HL-60 (cell line): ENCODE measurements around the gene TNFAIP2.
"Not testable (repeated sequence)": the region's sequence is repeated elsewhere in the genome, so short reads cannot be mapped to it uniquely, and the experiment has no call there.

Experiments used
- DNase-seq, 2 experiments: peaks; one replicate each; pipeline ENCODE4 v3.0.0-alpha.2; 2010 to 2020; ENCODE audit warnings: low read depth in 1 of 2, low spot score in 1 of 2
- H3K27ac ChIP-seq: fragments of 250-450 bp; sonication (Bioruptor Pico); replicated peaks from 2 replicates; pipeline ENCODE4 v1.5.1; 2020; ENCODE audit warnings: mild to moderate bottlenecking, moderate library complexity
- H3K27me3 ChIP-seq: fragments of 250-450 bp; sonication (Bioruptor Pico); 2 replicates; pipeline ENCODE4 v1.5.1; 2021; ENCODE audit warnings: mild to moderate bottlenecking, moderate library complexity; ENCODE audit not compliant: insufficient read depth, poor library complexity, severe bottlenecking
- H3K4me3 ChIP-seq: replicated peaks from 2 replicates; pipeline ENCODE4 v1.5.1; 2011; ENCODE audit warnings: mild to moderate bottlenecking, control low read depth, low read length; ENCODE audit not compliant: insufficient read depth
- CTCF ChIP-seq: IDR thresholded peaks from one replicate; pipeline ENCODE4 v1.5.1; 2011; ENCODE audit warnings: low read length, control low read depth, inconsistent platforms; ENCODE audit not compliant: insufficient read depth
- GABPA ChIP-seq: IDR thresholded peaks from 2 replicates; pipeline ENCODE4 v1.6.1; 2012; ENCODE audit warnings: low read depth
- POLR2AphosphoS5 ChIP-seq: IDR thresholded peaks from 2 replicates; pipeline ENCODE4 v1.6.1; 2012; ENCODE audit warnings: low read depth
- SPI1 ChIP-seq: IDR thresholded peaks from 2 replicates; pipeline ENCODE4 v1.6.1; 2012; ENCODE audit warnings: low read depth, mild to moderate bottlenecking, borderline replicate concordance
- TF ChIP-seq, protein P1 (sequence below): IDR thresholded peaks from 2 replicates; pipeline ENCODE4 v1.6.1; 2012; ENCODE audit warnings: low read depth; ENCODE audit not compliant: insufficient replicate concordance

TNFAIP2 gene

GRCh38 chr14:103169954-103170353 lies 46.7 kb downstream of the TNFAIP2 start:
- Histone ChIP-seq H3K27ac (no peak overlapping the region), H3K4me3 (no peak overlapping the region), H3K27me3 (no peaks in the 10 kb centered on the region)
- no peak for DNase-seq
- TF ChIP-seq SPI1: no peak

- not testable (repeated sequence) for H3K27me3 ChIP-seq, DNase-seq, H3K27ac ChIP-seq, H3K4me3 ChIP-seq
Measured at GRCh38 chr14:103171206-103171605, 47.9 kb downstream of the TNFAIP2 start.

DNA sequence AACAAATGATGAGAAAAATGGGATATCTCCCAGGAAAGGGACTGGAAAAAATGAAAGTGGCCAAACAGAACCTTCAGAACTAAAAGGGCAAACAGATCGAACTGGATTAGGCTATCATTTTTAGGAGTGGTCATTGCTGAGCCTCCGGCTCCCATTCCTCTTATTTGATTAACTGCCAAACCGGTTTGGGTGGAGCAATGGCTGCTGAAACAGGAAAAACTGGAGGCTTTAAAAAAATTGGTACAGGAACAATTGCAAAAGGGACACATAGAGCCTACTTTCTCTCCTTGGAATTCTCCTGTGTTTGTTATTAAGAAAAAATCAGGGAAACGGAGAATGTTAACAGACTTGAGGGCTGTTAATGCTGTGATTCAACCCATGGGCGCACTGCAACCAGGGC lies 49.7 kb downstream of the TNFAIP2 start:
- DNase-seq: no peak
- Histone ChIP-seq H3K27ac (no peak overlapping the region), H3K27me3 (no peaks in the 10 kb centered on the region), H3K4me3 (no peak overlapping the region)
- no peak for TF ChIP-seq SPI1
- TF ChIP-seq CTCF: no peak
- TF ChIP-seq, protein P1, sequence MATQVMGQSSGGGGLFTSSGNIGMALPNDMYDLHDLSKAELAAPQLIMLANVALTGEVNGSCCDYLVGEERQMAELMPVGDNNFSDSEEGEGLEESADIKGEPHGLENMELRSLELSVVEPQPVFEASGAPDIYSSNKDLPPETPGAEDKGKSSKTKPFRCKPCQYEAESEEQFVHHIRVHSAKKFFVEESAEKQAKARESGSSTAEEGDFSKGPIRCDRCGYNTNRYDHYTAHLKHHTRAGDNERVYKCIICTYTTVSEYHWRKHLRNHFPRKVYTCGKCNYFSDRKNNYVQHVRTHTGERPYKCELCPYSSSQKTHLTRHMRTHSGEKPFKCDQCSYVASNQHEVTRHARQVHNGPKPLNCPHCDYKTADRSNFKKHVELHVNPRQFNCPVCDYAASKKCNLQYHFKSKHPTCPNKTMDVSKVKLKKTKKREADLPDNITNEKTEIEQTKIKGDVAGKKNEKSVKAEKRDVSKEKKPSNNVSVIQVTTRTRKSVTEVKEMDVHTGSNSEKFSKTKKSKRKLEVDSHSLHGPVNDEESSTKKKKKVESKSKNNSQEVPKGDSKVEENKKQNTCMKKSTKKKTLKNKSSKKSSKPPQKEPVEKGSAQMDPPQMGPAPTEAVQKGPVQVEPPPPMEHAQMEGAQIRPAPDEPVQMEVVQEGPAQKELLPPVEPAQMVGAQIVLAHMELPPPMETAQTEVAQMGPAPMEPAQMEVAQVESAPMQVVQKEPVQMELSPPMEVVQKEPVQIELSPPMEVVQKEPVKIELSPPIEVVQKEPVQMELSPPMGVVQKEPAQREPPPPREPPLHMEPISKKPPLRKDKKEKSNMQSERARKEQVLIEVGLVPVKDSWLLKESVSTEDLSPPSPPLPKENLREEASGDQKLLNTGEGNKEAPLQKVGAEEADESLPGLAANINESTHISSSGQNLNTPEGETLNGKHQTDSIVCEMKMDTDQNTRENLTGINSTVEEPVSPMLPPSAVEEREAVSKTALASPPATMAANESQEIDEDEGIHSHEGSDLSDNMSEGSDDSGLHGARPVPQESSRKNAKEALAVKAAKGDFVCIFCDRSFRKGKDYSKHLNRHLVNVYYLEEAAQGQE: no peak
- TF ChIP-seq GABPA: no peak
- no peak for TF ChIP-seq POLR2AphosphoS5

- H3K4me3 ChIP-seq, H3K27ac ChIP-seq: not testable (repeated sequence)
Measured at GRCh38 chr14:103173887-103174286, 50.6 kb downstream of the TNFAIP2 start.

GRCh38 chr14:103176176-103176575 lies 52.9 kb downstream of the TNFAIP2 start:
- H3K27me3 ChIP-seq, DNase-seq, H3K4me3 ChIP-seq, H3K27ac ChIP-seq: not testable (repeated sequence)

More at GRCh38 chr14:103173887-103174286, 50.6 kb downstream of the TNFAIP2 start:
- H3K27me3 ChIP-seq, DNase-seq: not testable (repeated sequence)

- no peak for DNase-seq
- no peaks in the 10 kb centered on the region for H3K27me3 ChIP-seq
- TF ChIP-seq CTCF (no peak), POLR2AphosphoS5 (no peak), GABPA (no peak), SPI1 (no peak)
- TF ChIP-seq, protein P1: no peak
- H3K27ac ChIP-seq: no peak overlapping the region
- no peak overlapping the region for H3K4me3 ChIP-seq
Measured at GRCh38 chr14:103177376-103177775, 54.1 kb downstream of the TNFAIP2 start.
